Activated naive CD8-positive, alpha-beta T cell treated with anti-CD3 and anti-CD28 coated beads, Interleukin-2, amount 50 U/mL, for 16 hours (primary cell): ENCODE results near the gene VSIG2.
A peak's percentile ranks its signal among the peaks of the same experiment; 100 is the strongest.
"Not testable (repeated sequence)": the region's sequence is repeated elsewhere in the genome, so short reads cannot be mapped to it uniquely, and the experiment has no call there.

Source experiments
- DNase-seq: peaks from one replicate; pipeline ENCODE4 v3.0.0-alpha.2; 2020; ENCODE audit warnings: low read depth, low spot score

The VSIG2 gene

GRCh38 chr11:124751741-124752470 is at the start of gene VSIG2:
TSS of gene VSIG2 (minus strand) at chr11:124752255. CDS start at chr11:124752137, 118 bp downstream.
- no peak for DNase-seq

- DNase-seq: no peak
These were observed 49.0 kb upstream of the VSIG2 start for GRCh38 chr11:124801014-124801413.

GRCh38 chr11:124800226-124800929 is 48.3 kb upstream of the VSIG2 start, which contains the start of gene MSANTD2:
TSS of gene MSANTD2 (minus strand) at chr11:124800406. CDS start at chr11:124800380, 26 bp downstream.
- DNase-seq: peak; percentile 43

- peak; percentile 1 for DNase-seq
These were observed 47.5 kb upstream of the VSIG2 start for GRCh38 chr11:124799348-124800225.

GRCh38 chr11:124798991-124799347 is 46.9 kb upstream of the VSIG2 start:
- no peak for DNase-seq

- DNase-seq: no peak
These were observed 44.3 kb upstream of the VSIG2 start for GRCh38 chr11:124796312-124796711.

- no peak for DNase-seq
These were observed 41.6 kb upstream of the VSIG2 start for GRCh38 chr11:124793466-124794278.

- DNase-seq: no peak
These were observed 39.7 kb upstream of the VSIG2 start for GRCh38 chr11:124791626-124792341.

- no peak for DNase-seq
These were observed 36.5 kb upstream of the VSIG2 start for GRCh38 chr11:124788521-124788920.

- no peak for DNase-seq
These were observed 32.0 kb upstream of the VSIG2 start for GRCh38 chr11:124784051-124784450.

GRCh38 chr11:124783002-124783401 is 30.9 kb upstream of the VSIG2 start:
- DNase-seq: no peak

GRCh38 chr11:124779568-124779967 is 27.5 kb upstream of the VSIG2 start:
- DNase-seq: no peak

- no peak for DNase-seq
These were observed 26.2 kb upstream of the VSIG2 start for GRCh38 chr11:124778281-124778680.

- no peak for DNase-seq
These were observed 25.0 kb upstream of the VSIG2 start for GRCh38 chr11:124776865-124777645.

- not testable (repeated sequence) for DNase-seq
These were observed 18.9 kb upstream of the VSIG2 start for GRCh38 chr11:124770959-124771358.

- DNase-seq: no peak
These were observed 18.0 kb upstream of the VSIG2 start for GRCh38 chr11:124769806-124770774.

- DNase-seq: no peak
These were observed 16.9 kb upstream of the VSIG2 start for GRCh38 chr11:124768914-124769313.

- no peak for DNase-seq
These were observed 14.1 kb upstream of the VSIG2 start for GRCh38 chr11:124766156-124766555.
